Suppressor macrophage treated with lipopolysaccharide for 1 hour (primary cell): Measurements from ENCODE around the gene FAM110D.

Source experiments
- DNase-seq, 3 donors: peaks; one replicate each; pipeline ENCODE4 v3.0.0-alpha.2; 2020 to 2022

FAM110D gene

GRCh38 chr1:26158908-26159742, at the start of gene FAM110D:
FAM110D (plus strand) TSS chr1:26159079; CDS start chr1:26161292, 2,213 bp downstream.
- DNase-seq: no peak

GRCh38 chr1:26109229-26110164, 49.4 kb upstream of the FAM110D start:
- no peak for DNase-seq

GRCh38 chr1:26110731-26111529, 47.9 kb upstream of the FAM110D start:
- DNase-seq: peak; percentile 66 to 90 (median 78)

GRCh38 chr1:26111530-26112406, 47.1 kb upstream of the FAM110D start, which contains the start of gene PDIK1L:
PDIK1L (plus strand) TSS chr1:26111824; CDS start chr1:26114309, 2,485 bp downstream.
- peak; percentile 96 to 99 (median 98) for DNase-seq

- peak; percentile 35 to 55 (median 41) for DNase-seq
Observed at GRCh38 chr1:26112407-26112775, 46.5 kb upstream of the FAM110D start.

GRCh38 chr1:26114165-26114927, 44.5 kb upstream of the FAM110D start:
- no peak for DNase-seq

DNA sequence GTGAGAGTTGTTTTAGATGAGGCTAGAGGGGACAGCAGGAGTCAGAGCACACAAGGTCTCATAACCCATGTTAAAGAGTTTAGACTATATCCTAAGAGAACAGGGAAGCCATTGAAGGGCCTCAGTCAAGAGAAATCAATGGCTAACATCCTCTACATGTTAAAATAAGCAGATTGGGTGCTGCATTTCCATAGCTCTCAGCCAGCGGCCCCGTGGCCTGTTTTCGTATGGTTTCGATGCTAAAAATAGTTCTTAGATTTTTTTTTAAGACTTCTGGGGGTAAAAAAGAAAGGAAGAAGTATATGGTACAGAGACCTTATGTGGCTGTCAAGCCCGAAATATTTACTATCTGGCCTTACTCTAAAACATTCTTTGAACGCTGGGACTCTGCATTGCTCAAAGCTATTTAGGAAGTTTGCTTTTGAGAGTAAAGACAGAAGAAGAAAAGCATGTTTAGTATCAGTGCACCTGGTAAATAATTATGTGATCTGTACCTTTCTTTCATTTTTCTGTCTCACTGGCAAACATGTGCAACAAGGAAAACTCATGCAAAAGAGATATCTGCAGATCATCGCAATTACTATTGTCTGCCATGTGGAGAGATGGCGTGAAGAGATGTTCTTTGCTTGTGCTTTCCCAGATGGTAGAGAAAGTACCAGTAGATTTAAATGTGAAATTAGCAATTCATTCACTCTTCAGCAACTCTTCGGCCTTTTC, 38.8 kb upstream of the FAM110D start:
- DNase-seq: no peak

DNA sequence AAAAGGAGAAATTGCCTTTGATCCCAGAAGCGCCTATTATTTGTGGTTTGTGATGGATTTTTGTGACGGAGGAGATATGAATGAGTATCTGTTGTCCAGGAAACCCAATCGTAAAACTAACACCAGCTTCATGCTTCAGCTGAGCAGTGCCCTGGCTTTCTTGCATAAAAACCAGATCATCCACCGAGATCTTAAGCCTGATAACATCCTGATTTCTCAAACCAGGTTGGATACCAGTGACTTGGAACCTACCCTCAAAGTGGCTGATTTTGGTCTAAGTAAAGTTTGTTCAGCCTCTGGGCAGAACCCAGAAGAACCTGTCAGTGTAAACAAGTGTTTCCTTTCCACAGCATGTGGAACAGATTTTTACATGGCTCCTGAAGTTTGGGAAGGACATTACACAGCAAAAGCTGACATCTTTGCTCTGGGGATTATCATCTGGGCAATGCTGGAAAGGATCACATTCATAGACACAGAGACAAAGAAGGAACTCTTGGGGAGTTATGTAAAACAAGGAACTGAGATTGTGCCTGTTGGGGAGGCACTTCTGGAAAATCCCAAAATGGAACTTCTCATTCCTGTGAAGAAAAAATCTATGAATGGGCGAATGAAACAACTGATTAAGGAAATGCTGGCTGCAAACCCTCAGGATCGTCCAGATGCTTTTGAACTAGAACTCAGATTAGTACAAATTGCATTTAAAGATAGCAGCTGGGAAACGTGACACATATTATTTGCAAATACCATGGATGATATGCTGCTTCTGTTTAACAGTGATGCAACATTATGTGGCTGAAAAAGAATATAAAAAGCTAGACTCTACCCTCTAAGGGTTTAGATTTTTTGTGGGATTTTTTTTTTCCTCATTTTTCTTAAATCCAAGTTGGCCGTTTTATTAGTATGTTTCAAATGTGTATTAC, 36.8 kb upstream of the FAM110D start:
- peak; percentile 67 to 81 (median 81) for DNase-seq

GRCh38 chr1:26122988-26123973, 35.6 kb upstream of the FAM110D start:
- peak; percentile 43 to 72 (median 59) for DNase-seq

DNA sequence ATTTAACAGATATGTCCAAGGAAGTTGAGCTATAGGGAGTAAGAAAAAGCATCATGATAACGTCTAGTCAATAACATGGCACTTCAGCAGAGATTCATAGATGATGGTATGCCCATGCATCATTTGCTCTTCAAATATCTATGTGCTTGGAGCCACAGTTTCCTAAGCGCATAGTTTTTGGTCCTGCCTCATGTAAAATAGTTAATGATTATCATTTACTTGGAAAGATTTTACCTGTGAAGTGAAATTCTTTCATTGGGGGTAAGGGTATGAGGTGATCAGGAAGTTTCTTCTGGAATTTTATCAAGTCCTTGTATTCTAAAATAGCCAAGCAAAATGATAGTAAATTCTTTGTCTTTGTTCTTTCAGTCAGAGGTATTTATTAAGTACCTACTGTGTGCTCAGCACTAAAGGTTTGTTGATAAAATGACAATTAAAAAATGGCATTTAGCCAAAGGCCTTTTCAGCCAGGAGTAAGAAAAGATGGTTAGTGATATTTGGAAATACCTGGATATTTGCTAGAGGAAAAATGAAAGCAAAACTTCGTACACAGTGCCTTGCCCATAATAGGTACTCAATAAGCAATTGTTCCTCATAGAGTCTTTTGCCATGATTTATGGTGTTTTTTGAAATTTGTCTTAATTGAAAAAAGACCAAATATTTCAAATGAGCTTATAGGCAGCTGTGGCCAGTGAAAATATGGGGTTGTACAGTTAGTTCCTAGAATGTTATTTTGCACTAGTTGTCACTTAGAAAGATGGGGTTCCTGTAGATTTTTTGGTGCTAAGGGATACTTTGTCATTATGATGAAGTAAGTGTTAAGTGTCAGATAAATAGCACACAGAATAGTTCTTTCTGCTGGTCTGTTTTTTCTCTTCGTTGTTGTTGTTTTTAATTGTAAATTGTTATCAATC, 34.2 kb upstream of the FAM110D start:
- DNase-seq: no peak

- DNase-seq: no peak
Observed at GRCh38 chr1:26125382-26125781, 33.5 kb upstream of the FAM110D start.

GRCh38 chr1:26125946-26126320, 32.9 kb upstream of the FAM110D start:
- DNase-seq: no peak

DNA sequence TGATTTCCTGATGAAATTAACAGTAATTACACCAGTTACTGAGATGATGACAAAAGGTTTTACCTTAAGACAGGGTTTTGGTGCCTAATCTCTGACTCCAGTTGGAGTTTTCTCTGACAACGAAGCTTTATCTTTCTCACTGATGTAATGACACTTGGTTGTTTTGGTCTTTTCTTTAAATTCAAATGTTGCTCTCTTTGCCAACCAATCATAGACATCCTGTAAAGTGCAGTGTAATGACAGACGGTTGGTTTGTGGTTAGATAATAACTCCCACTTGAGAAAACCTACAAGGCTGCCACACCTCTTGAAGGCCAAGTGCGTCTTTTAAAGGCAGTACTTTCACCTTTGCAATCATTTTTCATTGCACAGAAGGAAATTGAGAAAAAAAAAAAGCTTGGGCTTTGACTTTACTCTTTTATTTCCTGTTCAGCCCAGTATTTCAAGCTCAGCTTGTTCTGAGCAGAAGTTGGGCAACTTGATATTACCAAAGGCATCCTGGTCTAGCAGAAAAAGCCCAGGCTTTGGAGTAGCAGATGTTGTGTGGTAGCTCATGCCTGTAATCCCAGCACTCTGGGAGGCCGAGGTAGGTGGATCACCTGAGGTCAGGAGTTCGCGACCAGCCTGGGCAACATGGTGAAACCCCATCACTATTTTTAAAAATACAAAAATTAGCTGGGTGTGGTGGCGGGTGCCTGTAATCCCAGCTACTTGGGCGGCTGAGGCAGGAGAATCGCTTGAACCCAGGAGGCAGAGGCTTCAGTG, 32.4 kb upstream of the FAM110D start:
- DNase-seq: peak; percentile 56 to 62 (median 60)

- DNase-seq: peak; percentile 38 to 60 (median 49)
Observed at GRCh38 chr1:26127235-26128163, 31.4 kb upstream of the FAM110D start.

DNA sequence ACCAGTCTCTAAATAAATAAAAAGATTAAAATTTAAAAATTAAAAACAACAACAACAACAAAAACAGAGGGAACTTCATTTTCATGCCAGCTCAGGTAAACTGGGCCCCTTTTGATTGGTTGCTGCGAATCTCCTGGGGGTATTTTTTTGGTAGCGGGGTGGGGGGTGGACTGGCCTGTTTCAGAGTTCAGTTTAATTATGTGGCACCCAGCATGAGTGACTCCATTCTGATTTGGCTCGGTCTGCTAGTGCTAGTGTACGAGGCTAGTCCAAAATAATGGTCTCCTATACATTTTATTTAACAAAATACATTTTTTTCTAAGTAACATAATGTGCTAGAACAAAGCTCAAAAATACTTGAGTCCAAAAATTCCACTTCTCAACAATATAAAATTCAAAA, 29.1 kb upstream of the FAM110D start:
- DNase-seq: no peak
